Hematopoietic multipotent progenitor cell (in vitro differentiated cells): ENCODE data around the gene CTNNB1. TPM values are rescaled to one million over a fixed set of nuclear protein-coding genes. Genes with fewer than 3 reads are reported as not detected.

Source experiments
- small RNA-seq: library from RNA; depleted of rRNA; stranded (forward); fragments of <200 nt; gene quantifications from one replicate; pipeline ENCODE3, GENCODE V24; 2012
- total RNA-seq: library from RNA; depleted of rRNA; stranded (reverse); fragments of >200 nt; gene quantifications from one replicate; pipeline ENCODE4 v1.2.3, GENCODE V29; 2012

The CTNNB1 gene
- total RNA-seq, 1 donor = 571 TPM

Small RNA genes lying within 50 kb of the gene (small RNA-seq; reads per million reads assigned to genes)
- gene MRPS31P1 = not detected
